ENCODE measurements around the gene UBE2H. TPM values are rescaled to one million over a fixed set of nuclear protein-coding genes. Genes with fewer than 3 reads are reported as not detected.
"Not testable (repeated sequence)": the region's sequence is repeated elsewhere in the genome, so short reads cannot be mapped to it uniquely, and the experiment has no call there.

UBE2H gene
- total RNA-seq, 2 donors from 2014 or later = 72.6 to 81.8 TPM

GRCh38 chr7:129799350-129799955 is 153.3 kb downstream of the UBE2H start:
- no peaks in the 10 kb centered on the region for H3K9me3 ChIP-seq
- H3K27me3 ChIP-seq = no peaks in the 10 kb centered on the region
- H3K4me3 ChIP-seq = no peak overlapping the region
- TF ChIP-seq CTCF (IDR thresholded peaks at IDR 0.05) = no peak
- H3K4me1 ChIP-seq = no peaks in the 10 kb centered on the region
- H3K27ac ChIP-seq = no peak overlapping the region
- no peak for DNase-seq (ENCODE audit: low spot score)
- no peaks in the 10 kb centered on the region for H3K36me3 ChIP-seq

- no peak overlapping the region for H3K27ac ChIP-seq
- TF ChIP-seq CTCF (IDR thresholded peaks at IDR 0.05) = no peak
- H3K36me3 ChIP-seq = no peaks in the 10 kb centered on the region
These were observed 154.0 kb downstream of the UBE2H start for GRCh38 chr7:129798616-129799349.

GRCh38 chr7:129797214-129797789 is 155.5 kb downstream of the UBE2H start:
- Histone ChIP-seq H3K36me3 (no peaks in the 10 kb centered on the region), H3K27ac (no peak overlapping the region), H3K9me3 (no peaks in the 10 kb centered on the region), H3K4me3 (no peak overlapping the region), H3K27me3 (no peaks in the 10 kb centered on the region), H3K4me1 (no peaks in the 10 kb centered on the region)
- DNase-seq (ENCODE audit: low spot score) = no peak
- TF ChIP-seq CTCF (IDR thresholded peaks at IDR 0.05) = no peak

More at GRCh38 chr7:129798616-129799349, 154.0 kb downstream of the UBE2H start:
- H3K9me3 ChIP-seq = no peaks in the 10 kb centered on the region
- no peak for DNase-seq (ENCODE audit: low spot score)
- H3K27me3 ChIP-seq = no peaks in the 10 kb centered on the region
- no peaks in the 10 kb centered on the region for H3K4me1 ChIP-seq
- H3K4me3 ChIP-seq = no peak overlapping the region

- Histone ChIP-seq H3K27ac (no peak overlapping the region), H3K36me3 (no peaks in the 10 kb centered on the region), H3K4me1 (no peaks in the 10 kb centered on the region), H3K4me3 (no peak overlapping the region), H3K27me3 (no peaks in the 10 kb centered on the region), H3K9me3 (no peaks in the 10 kb centered on the region)
- no peak for TF ChIP-seq CTCF (IDR thresholded peaks at IDR 0.05)
- DNase-seq (ENCODE audit: low spot score) = no peak
These were observed 156.5 kb downstream of the UBE2H start for GRCh38 chr7:129796186-129796775.

- not testable (repeated sequence) for DNase-seq (ENCODE audit: low spot score); H3K4me1 ChIP-seq; H3K27ac ChIP-seq; H3K9me3 ChIP-seq; H3K36me3 ChIP-seq; H3K27me3 ChIP-seq; H3K4me3 ChIP-seq
These were observed 158.3 kb downstream of the UBE2H start for GRCh38 chr7:129794461-129794860.

Data from right atrium auricular region (tissue), 2 donors.